ENCODE results near the gene KRT20.

DNA sequence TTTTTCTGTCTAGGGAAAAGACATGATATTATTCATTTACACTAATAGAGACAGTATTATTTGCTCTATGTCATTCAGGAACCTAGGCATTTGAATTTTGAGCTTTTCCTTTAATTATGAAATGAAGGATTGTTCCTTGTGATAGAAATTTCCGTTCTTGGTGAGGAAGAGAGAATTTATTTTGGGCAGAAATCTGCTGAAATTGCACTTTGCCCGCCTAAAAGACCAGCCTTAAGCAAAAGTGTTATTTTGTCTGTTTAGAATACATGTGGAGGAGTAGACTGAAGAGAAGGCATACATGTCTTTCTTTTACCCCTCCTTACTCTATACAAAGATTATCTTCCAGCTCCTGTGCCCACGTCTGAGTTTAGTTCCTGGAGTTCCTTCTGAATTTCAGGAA lies 45.8 kb downstream of the KRT20 start:
- TF ChIP-seq, protein P1, sequence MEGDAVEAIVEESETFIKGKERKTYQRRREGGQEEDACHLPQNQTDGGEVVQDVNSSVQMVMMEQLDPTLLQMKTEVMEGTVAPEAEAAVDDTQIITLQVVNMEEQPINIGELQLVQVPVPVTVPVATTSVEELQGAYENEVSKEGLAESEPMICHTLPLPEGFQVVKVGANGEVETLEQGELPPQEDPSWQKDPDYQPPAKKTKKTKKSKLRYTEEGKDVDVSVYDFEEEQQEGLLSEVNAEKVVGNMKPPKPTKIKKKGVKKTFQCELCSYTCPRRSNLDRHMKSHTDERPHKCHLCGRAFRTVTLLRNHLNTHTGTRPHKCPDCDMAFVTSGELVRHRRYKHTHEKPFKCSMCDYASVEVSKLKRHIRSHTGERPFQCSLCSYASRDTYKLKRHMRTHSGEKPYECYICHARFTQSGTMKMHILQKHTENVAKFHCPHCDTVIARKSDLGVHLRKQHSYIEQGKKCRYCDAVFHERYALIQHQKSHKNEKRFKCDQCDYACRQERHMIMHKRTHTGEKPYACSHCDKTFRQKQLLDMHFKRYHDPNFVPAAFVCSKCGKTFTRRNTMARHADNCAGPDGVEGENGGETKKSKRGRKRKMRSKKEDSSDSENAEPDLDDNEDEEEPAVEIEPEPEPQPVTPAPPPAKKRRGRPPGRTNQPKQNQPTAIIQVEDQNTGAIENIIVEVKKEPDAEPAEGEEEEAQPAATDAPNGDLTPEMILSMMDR (conservative IDR thresholded peaks at IDR 0.05; ENCODE audit: low read length), result no peak
- TF ChIP-seq EZH2phosphoT487 (IDR thresholded peaks at IDR 0.05; ENCODE audit: borderline replicate concordance, low read depth, low read length), result no peak
